Pons (tissue), 1 donor: ENCODE results near the gene KDELR3.

Experiments
- DNase-seq: peaks from one replicate; pipeline ENCODE4 v3.0.0-alpha.2; 2016; ENCODE audit warnings: low spot score

The KDELR3 gene

DNA sequence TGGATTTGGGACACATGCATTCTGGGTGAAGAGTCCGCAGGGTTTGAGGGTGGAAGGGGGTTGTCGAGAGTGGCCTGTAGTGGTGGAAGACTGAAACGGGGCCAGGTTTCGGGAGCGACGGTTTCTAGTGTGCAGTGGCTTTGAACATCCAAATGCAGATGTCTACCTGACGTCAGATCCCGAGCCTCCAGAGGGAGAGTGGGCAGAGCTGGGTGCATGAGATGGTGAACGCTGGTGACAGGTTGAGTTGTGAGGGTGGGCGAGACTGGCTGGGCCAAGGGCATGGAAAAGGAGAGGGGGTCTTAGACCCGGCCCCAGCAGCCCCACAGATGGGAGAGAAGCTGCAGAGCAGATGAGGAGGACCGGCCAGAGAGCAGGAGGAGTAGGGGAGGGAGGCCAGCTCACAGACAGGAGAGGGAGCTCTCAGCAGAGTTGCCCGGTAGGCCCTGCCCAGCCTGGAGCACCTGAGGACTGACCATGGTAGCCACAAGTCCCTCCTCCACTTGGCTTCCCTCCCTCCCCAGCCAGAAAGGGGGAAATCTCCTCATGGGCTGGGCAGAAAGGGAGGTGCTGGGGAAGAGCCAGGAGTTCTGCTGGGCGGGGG, 27.0 kb upstream of the KDELR3 start:
- DNase-seq: no peak

DNA sequence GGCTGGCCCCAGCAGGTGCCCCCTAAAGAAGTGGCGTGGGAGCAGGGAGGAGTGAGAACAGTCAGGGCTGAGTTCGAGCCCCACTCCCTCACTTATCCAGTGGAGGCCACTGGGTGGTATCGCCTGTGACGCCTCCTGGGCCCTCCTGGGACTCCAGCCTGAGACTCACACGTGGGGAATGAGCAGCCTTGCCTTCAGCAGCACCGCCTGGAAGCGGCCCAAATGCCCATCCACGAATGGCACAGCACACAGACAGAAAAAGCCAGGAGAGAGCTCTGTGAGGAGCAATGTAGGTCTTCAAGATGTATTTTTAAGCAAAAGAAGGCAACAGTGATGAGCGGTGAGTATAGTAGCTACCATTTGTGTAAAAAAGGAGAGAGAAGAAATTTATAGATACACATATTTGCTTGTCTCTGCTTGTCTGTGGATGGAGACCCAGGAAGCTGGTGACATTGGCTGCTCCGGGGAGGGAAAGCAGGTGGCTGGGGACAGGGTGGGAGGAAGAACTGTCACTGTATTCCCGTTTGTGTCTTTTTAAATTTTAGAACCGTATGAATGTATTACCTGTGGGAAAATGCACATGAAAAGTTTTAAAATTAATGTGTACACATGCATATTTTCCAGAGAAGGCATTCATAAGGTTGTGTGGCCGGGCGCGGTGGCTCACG, 26.1 kb upstream of the KDELR3 start:
- DNase-seq: no peak

DNA sequence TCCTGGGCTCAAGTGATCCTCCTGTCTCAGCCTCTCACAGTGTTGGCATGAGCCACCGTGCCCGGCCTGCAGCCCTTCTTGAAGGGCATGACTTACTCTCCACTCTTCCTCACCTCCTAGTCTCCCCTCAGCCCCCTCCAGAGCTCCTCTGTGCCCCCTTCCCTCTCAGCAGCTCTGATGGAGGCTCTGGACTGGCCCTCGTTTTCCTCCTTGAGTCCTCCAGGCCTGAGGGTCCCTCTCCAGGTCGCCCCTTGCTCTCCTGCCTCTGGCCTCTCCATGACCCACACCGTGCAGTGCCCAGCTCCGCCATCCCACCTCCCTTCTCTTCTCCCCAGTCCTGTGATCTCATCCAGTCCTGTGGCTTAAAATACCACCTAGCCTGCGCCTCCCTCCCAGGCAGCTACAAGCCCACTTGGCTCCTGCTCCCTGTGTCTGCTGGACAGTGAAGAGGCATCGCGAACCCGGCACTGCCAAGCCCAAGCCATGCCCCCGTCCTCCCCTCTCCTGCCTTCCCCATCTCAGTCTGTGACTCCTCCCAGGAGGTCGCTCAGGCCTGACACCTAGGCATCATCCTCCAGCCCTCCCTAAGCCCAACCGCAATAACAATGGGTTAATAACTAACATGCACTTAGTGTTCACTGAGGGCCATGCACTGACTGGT, 24.8 kb upstream of the KDELR3 start:
- no peak for DNase-seq

GRCh38 chr22:38443628-38444521, 24.0 kb upstream of the KDELR3 start:
- DNase-seq: no peak

GRCh38 chr22:38444783-38445182, 23.1 kb upstream of the KDELR3 start:
- DNase-seq: no peak

GRCh38 chr22:38446018-38446601, 21.8 kb upstream of the KDELR3 start:
- DNase-seq: no peak

DNA sequence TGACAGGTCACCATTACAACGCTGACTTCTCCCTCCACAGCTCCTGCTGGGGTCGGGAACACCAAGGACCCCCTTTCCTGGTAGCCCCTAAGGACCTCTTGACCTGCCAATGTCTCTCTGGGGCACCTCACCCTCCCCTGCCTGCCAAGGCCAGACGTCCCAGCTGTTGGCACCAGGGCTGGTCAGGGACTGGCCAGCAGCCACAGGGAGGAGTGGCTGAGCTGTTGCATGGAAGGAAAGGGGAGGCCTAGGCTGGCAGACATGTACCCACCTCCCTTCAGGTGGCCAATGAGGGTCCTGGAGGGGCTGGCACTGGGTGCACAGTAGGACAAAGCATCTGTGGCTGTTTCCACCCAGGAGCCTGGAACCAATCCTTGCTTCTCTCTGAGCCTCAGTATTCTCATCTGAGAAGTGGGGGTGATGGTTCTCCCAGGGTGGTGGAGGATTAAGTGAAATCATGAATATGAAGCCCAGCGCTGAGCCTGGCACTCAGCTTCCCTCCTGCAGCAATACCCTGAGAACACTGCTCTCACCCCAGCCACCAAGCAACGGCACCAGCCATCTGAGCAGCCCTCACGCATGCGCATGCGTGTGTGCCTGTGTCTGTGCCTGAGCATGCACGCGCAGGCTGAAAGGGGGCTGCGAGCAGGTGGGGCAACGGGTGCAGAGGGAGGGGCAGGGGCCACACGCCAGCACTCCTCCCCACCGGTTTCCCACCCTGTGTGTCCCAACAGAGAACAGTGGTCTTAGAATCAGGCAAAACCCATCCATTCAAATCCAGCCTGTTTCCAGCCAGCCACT, 18.8 kb upstream of the KDELR3 start:
- DNase-seq: no peak

DNA sequence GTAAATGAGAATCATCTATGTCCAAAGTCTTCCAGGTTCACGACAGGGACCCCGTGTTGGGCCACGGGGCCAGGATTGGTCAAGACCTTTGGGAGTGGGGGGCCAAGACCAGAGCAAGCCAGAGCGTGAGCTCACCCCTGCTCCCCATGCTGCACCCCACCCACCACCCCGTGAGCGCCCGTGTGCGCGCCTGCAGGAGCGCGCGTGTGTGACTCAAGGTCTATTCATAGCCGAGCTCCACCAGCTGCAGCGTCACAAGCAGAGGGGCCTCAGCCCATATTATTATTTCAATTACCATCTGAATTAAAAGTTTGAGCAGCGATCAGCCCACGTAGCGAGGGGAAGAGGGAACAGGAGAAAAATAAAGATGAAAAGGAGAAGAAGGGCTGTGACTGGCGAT, 18.1 kb upstream of the KDELR3 start:
- DNase-seq: no peak

DNA sequence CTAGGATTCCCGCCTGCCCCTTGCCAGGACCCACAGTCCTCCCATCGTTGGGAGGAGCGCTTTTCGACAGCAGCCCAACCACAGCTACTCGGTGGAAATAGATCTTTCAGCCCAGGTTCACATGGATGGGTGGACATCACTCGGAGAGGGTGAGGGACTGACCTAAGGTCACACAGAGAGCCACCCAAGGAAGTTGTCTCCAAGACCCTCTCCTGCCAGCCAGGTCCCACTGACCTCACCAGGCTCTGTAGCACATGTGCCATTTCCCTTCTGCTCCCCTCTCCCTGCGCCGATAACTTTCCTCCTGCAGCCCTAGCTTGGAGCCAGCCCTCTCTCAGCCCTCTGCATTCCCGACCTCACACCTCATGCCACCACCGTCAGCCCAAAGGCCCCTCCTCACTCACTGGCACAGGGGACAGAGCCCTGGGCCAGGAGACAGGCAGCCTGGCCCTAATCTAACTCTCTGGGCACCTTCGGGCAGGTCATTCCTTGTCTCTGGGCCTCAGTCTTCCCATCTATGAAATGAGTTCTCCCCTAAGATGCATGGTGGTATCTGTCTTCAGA, 17.6 kb upstream of the KDELR3 start:
- DNase-seq: no peak

- DNase-seq: no peak
These were observed 16.5 kb upstream of the KDELR3 start for GRCh38 chr22:38451404-38451803.

GRCh38 chr22:38451864-38452263, 16.0 kb upstream of the KDELR3 start:
- no peak for DNase-seq

- no peak for DNase-seq
These were observed 15.4 kb upstream of the KDELR3 start for GRCh38 chr22:38452373-38453065.

DNA sequence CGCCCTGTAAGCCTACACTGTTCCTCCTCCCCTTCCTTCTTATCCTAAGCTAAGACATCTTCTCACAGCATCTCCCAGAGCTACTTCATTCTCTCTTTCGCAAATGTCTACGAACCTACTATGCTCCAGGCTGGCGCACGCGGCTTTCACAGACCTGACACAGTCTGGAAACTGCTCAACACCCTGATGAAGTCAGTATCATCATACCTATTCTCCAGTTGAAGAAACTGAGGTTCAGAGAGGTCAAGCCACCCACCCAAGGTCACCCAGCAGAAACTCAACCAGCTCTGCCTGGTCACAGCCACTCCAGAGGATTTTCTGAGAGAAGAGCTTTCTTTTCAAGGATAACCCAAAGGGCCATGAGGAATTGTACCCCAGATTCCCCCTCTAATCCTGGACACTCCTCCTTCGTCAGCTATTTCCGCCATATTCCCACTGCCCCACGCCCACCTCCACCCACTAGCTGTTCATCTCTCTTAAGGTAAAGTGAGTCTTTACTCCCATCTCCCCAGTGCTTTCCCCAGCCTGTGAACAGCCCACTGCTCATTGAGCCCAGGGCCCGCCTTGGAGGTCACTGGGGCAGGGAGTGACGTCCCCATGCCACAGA, 14.7 kb upstream of the KDELR3 start:
- no peak for DNase-seq

DNA sequence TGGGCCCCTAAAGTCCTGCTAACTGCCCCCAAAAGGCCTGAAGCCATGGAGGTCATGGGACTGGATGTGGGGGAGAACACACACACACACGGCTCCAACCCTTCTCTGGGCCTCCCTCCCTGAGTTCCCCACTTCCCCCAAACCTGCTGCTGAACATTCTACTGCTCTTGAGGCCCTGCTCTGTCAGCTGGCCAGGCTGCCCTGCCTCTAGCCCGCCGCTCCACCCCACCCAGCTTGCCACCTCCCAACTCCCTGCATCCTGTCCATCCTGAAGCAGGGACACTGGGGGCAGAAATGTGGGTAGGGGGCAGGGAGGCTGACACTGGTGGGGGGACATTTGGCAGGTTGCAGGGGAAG, 13.9 kb upstream of the KDELR3 start:
- no peak for DNase-seq

- DNase-seq: no peak
These were observed 13.4 kb upstream of the KDELR3 start for GRCh38 chr22:38454353-38455075.

- no peak for DNase-seq
These were observed 12.8 kb upstream of the KDELR3 start, which contains the start of gene KCNJ4 for GRCh38 chr22:38455076-38455529. Gene KCNJ4 (minus strand): TSS chr22:38455199. CDS start chr22:38428132, 27,067 bp downstream.

DNA sequence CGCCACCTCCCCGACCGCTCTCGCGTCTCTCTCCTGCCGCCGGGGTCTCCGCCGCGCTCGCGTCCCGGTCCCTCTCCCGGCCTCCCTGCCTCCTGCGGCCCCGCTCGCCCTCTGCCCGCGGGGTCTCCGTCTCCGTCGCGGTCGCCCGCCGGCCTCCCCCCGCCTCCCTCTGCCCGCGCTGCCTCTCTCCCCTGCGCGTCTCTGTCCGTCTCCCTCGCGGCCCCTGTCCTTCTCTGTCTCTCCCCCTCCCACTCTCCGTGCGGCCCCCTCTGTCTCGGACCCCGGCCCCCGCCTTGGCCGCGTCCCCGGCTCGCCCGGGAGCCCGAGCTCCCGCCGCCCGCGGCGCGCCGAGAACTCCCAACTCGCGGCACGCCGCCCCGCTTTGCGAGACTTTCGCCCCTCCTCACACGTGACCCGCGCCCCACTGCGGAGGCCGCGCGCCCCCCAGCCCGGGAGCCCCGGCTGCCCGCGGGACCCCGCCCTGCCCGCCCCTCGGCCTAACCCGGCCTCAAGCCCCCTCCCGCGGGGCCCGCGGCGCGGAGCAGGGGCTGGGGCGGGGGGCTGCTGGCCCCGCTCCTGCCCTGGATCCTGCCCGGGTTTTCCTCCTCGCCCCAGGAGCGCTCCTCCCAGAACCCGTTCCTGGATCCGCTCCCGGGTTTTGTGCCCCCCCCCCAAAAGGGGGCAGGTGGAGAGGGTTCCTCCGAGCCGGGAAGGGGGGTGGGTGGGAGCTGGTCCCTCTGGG, 12.2 kb upstream of the KDELR3 start:
- no peak for DNase-seq

DNA sequence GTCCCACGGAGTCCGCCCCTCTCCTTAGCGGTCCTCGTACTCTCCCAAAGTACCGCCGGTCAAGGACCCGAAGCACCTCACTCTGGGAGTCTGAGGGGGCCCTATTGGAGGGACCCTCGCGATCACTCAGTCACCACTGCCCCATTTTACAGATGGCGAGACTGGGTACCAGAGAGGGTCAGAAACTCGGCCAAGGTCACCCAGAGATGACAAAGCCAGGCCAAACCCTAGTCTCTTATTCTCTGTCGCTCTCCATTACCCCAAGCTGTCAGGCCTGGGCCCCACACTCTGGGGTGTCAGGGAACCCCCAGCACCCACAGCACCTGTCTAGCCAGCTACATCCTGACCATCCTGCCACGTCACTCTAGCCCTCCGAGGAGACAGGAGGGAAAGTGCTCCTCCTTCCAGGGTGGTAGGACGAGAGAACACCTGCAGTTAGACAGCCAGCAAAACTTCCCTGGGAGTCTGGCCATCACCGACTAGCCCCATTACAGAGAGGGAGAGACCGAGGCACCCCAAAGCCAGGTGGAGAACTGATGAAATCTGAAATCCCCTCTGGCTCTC, 11.5 kb upstream of the KDELR3 start:
- DNase-seq: no peak
